Measurements from ENCODE around the gene MNX1. TPM values are rescaled to one million over a fixed set of nuclear protein-coding genes. Genes with fewer than 3 reads are reported as not detected.

The MNX1 gene
- total RNA-seq, 1 experiment from 2014 or later, result 2.6 TPM

GRCh38 chr7:156993925-156994235 lies 16.6 kb downstream of the MNX1 start:
- Histone ChIP-seq H3K27me3 (ENCODE audit: low read length) (no peaks in the 10 kb centered on the region; the same call in 1 of the 2 replicates), H3K4me2 (ENCODE audit: low read length) (no peak overlapping the region), H3K9me3 (ENCODE audit: low read length) (no peaks in the 10 kb centered on the region), H3K9ac (ENCODE audit: low read length) (no peak overlapping the region), H3K4me3 (ENCODE audit: low read length) (no peak overlapping the region), H3K27ac (ENCODE audit: low read length) (no peak overlapping the region), H3F3A (ENCODE audit: low read length, unreplicated experiment) (no peaks in the 10 kb centered on the region), H3K36me3 (ENCODE audit: low read depth, low read length) (no peaks in the 10 kb centered on the region), H3K4me1 (ENCODE audit: insufficient read depth, low read length) (no peaks in the 10 kb centered on the region), H4K20me1 (ENCODE audit: low read length) (no peaks in the 10 kb centered on the region), H3K9me2 (replicated peaks; ENCODE audit: low read length) (no peaks in the 10 kb centered on the region), H2AFZ (ENCODE audit: low read length) (no peak overlapping the region), H3K79me2 (ENCODE audit: low read length) (no peaks in the 10 kb centered on the region)
- no peak for DNase-seq
- BruUV-seq (replicated peaks), result no TSS peak
- intact Hi-C loops (cut with micrococcal nuclease), result no loop called here
- ATAC-seq, result no peak
- POLR2A ChIA-PET (ENCODE audit: unreplicated experiment), result no interaction called here
- TF ChIP-seq CTCF (conservative IDR thresholded peaks at IDR 0.05; ENCODE audit: low read depth, low read length), result no peak
- no peak for TF ChIP-seq EZH2phosphoT487 (IDR thresholded peaks at IDR 0.05; ENCODE audit: borderline replicate concordance, low read length)
- TF ChIP-seq EZH2 (IDR thresholded peaks at IDR 0.05; ENCODE audit: low read length, unreplicated experiment), result no peak
- CTCF ChIA-PET, result no interaction called here

GRCh38 chr7:156993021-156993924 lies 17.2 kb downstream of the MNX1 start:
- H3K9me2 ChIP-seq (replicated peaks; ENCODE audit: low read length), result no peaks in the 10 kb centered on the region
- H3K4me3 ChIP-seq (ENCODE audit: low read length), result no peak overlapping the region
- no peaks in the 10 kb centered on the region for H3K27me3 ChIP-seq (ENCODE audit: low read length)
- DNase-seq (no peak), ATAC-seq (no peak)
- H3K4me1 ChIP-seq (ENCODE audit: insufficient read depth, low read length), result no peaks in the 10 kb centered on the region
- POLR2A ChIA-PET (ENCODE audit: unreplicated experiment), result no interaction called here
- H3K4me2 ChIP-seq (ENCODE audit: low read length), result no peak overlapping the region
- BruUV-seq (replicated peaks), result no TSS peak
- no peak overlapping the region for H3K27ac ChIP-seq (ENCODE audit: low read length)
- H3K9me3 ChIP-seq (ENCODE audit: low read length), result no peaks in the 10 kb centered on the region
- H4K20me1 ChIP-seq (ENCODE audit: low read length), result no peaks in the 10 kb centered on the region
- no peaks in the 10 kb centered on the region for H3K79me2 ChIP-seq (ENCODE audit: low read length)
- no peaks in the 10 kb centered on the region for H3K36me3 ChIP-seq (ENCODE audit: low read depth, low read length)
- no peak overlapping the region for H3K9ac ChIP-seq (ENCODE audit: low read length)
- no peak overlapping the region for H2AFZ ChIP-seq (ENCODE audit: low read length)
- no peaks in the 10 kb centered on the region for H3F3A ChIP-seq (ENCODE audit: low read length, unreplicated experiment)
- TF ChIP-seq EZH2 (IDR thresholded peaks at IDR 0.05; ENCODE audit: low read length, unreplicated experiment) (no peak), EZH2phosphoT487 (IDR thresholded peaks at IDR 0.05; ENCODE audit: borderline replicate concordance, low read length) (no peak), CTCF (conservative IDR thresholded peaks at IDR 0.05; ENCODE audit: low read depth, low read length) (no peak)
- intact Hi-C loops (cut with micrococcal nuclease), result no loop called here
- CTCF ChIA-PET, result no interaction called here

GRCh38 chr7:156989766-156990535 lies 20.5 kb downstream of the MNX1 start:
- H3K4me3 ChIP-seq (ENCODE audit: low read length), result no peak overlapping the region
- H3K4me1 ChIP-seq (ENCODE audit: insufficient read depth, low read length), result no peaks in the 10 kb centered on the region
- TF ChIP-seq CTCF (conservative IDR thresholded peaks at IDR 0.05; ENCODE audit: low read depth, low read length) (no peak), EZH2 (IDR thresholded peaks at IDR 0.05; ENCODE audit: low read length, unreplicated experiment) (no peak), EZH2phosphoT487 (IDR thresholded peaks at IDR 0.05; ENCODE audit: borderline replicate concordance, low read length) (no peak)
- DNase-seq (no peak), ATAC-seq (no peak)
- H3K36me3 ChIP-seq (ENCODE audit: low read depth, low read length), result no peaks in the 10 kb centered on the region
- no TSS peak for BruUV-seq (replicated peaks)
- no peaks in the 10 kb centered on the region for H3K79me2 ChIP-seq (ENCODE audit: low read length)
- H4K20me1 ChIP-seq (ENCODE audit: low read length), result no peaks in the 10 kb centered on the region
- no peaks in the 10 kb centered on the region for H3K9me3 ChIP-seq (ENCODE audit: low read length)
- no peak overlapping the region for H3K27ac ChIP-seq (ENCODE audit: low read length)
- H2AFZ ChIP-seq (ENCODE audit: low read length), result no peak overlapping the region
- H3K4me2 ChIP-seq (ENCODE audit: low read length), result no peak overlapping the region
- intact Hi-C loops (cut with micrococcal nuclease), result no loop called here
- no peaks in the 10 kb centered on the region for H3K27me3 ChIP-seq (ENCODE audit: low read length)
- ChIA-PET POLR2A (ENCODE audit: unreplicated experiment) (no interaction called here), CTCF (no interaction called here)
- H3K9ac ChIP-seq (ENCODE audit: low read length), result no peak overlapping the region
- no peaks in the 10 kb centered on the region for H3F3A ChIP-seq (ENCODE audit: low read length, unreplicated experiment)
- no peaks in the 10 kb centered on the region for H3K9me2 ChIP-seq (replicated peaks; ENCODE audit: low read length)

All from PC-3 (cell line).